Femur (tissue), 1 donor: Measurements from ENCODE around the gene SYNDIG1L.
"Not testable (repeated sequence)": the region's sequence is repeated elsewhere in the genome, so short reads cannot be mapped to it uniquely, and the experiment has no call there.

Experiments used
- DNase-seq: peaks from one replicate; pipeline ENCODE4 v3.0.0-alpha.2; 2017

The SYNDIG1L gene

DNA sequence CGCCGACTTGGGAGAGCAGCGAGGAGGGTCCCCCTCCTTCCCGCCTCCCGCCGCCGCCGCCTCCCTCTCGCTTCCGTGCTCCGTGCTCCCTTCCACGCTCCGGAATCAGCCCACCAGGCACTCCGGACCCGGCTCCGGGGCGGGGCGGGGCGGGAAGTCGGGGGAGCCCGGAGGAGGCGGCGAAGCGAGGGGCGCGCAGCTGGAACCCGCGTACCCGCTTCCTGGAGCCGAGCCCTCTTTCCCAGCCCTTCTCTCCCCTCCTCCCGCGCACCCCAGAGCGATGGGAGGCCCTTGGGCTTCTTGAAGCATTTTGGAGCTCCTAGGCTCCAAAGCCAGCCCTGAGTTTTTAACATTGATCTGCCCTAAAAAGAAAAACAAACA, at the start of gene SYNDIG1L:
SYNDIG1L (minus strand) TSS at position 9 of the 381 bp plus-strand sequence. CDS start 16,466 bp downstream, outside the sequence.
- DNase-seq = no peak

- no peak for DNase-seq
These were observed 49.7 kb upstream of the SYNDIG1L start for GRCh38 chr14:74475678-74476077.

- DNase-seq = no peak
These were observed 48.4 kb upstream of the SYNDIG1L start for GRCh38 chr14:74474376-74474775.

- DNase-seq = no peak
These were observed 46.6 kb upstream of the SYNDIG1L start for GRCh38 chr14:74472601-74473000.

DNA sequence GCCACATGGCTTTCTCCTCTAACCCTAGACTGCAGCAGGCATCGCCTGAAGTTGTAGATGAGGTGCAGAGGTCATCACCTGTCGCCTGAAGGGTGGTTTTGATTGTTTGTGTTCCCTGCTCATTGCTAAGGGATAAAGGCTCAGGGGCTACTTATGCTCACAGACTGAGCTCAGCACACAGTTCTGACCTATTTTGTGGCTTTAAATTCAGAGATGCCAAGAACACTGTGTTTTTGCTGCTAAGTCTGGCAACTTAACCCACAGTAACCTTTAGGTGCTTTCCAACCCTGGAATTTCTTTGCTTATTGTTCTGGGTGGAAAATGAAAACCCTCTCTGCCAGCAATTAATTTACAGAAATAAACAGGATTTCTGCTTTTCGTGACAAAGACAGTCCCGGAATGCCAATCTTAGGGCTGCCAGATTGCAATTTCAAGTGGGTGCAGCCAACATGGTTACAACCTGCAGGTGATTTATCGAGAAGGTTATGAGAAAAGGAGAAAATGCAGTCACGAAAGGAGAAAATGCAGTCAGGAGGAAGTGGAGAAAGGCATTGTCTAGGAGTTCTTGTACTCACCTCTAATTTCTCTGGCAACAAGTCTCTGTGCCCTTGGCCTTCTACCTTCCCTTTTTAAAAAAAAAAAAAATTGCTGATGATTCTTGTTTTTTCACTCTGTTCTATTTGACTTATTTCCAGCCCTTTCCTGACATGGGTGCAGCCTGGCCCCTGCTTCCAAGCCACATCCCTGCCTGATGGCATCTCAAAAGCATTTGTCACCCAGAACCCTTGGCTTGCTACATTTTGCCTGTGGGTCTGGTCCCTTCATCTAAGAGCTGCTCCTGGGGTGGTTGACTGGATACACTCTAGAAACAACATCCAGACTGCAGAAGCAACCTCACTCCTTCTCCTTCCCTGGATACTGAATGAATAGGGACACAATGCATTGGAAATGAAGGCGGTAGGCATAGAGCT, 43.8 kb upstream of the SYNDIG1L start:
- DNase-seq = no peak

- DNase-seq = no peak
These were observed 42.5 kb upstream of the SYNDIG1L start for GRCh38 chr14:74468513-74468912.

- DNase-seq = no peak
These were observed 39.3 kb upstream of the SYNDIG1L start for GRCh38 chr14:74465335-74465734.

- DNase-seq = no peak
These were observed 38.8 kb upstream of the SYNDIG1L start for GRCh38 chr14:74464785-74465184.

DNA sequence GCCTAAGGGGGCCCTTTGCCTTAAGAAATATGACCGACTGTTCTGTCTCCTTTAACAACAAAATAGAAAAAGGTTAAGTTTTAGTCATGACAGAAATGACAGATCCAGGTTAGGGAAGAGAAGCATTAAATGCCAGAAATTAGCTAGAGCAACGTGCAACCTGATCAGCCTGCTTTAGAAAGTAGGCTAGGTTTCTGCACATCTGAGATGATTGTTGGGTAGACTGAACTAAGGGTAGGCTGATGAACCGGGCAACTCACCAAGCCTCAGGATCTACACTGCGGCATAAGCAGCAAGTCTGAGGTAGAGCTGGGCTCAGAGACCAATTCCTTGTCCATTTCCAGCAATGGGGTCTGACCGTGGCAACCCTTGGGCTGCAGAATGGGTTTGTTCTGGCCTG, 37.7 kb upstream of the SYNDIG1L start:
- no peak for DNase-seq

DNA sequence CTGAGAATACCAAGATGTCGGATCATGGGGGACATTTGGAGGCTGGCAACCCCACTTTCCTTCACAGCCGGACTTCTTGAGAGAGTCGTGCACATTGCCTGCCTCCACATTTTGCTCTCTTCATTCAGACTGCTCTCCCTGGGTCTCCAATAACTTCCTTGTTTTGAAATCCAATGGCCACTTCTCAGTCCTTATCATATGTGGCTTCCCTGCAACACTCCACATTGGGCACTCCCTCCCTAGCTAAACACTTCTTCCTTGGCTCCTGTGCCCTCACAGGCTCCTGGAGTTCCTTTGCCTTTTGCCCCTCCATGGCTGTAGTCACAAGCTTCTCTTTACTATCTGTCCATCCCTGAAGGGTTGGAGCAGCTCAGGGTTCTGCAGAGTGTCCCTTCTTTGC, 37.0 kb upstream of the SYNDIG1L start:
- DNase-seq = no peak

DNA sequence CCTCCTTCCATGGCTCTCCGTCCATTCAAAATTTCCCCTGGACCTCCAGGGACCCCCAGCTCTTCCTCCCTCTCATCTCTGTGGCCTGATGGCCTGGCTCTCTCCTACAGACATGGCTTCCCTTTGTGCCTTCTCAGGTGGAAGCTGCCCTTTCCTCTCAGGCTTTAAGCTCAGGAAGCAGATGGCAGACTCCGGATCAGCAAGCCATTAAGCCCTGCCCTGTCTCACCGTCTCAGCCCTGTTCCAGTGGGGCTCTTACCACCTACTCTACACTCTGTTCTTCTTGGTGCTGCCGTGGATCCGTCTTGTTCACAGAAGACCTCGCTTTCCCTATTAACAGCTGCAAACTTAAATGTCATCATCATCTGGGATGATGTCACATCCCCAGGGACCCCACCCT, 34.0 kb upstream of the SYNDIG1L start:
- DNase-seq = no peak

- no peak for DNase-seq
These were observed 33.4 kb upstream of the SYNDIG1L start for GRCh38 chr14:74459289-74459946.

GRCh38 chr14:74457565-74457895, 31.5 kb upstream of the SYNDIG1L start:
- DNase-seq = no peak

GRCh38 chr14:74456684-74457564, 30.9 kb upstream of the SYNDIG1L start:
- DNase-seq = no peak

DNA sequence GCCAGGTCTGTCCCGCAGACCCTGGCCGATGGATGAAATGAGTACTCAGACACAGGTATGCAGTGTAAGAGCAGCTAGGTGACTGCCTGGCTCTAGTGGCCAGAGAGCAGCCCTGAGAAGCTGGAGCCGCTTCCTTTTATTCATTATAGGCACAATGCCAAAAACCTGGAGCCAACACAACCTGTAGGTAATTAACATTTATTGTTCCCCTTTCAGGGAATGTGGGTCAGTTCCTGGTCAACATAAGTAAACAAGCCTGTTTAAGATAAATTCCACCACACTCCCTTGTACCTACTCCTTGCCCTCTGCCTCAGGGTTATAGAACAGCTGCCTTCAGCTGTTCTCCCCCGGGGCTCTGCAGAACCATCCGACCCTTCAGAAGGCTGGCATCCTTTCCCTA, 28.4 kb upstream of the SYNDIG1L start:
- DNase-seq = not testable (repeated sequence)

GRCh38 chr14:74444866-74445265, 18.9 kb upstream of the SYNDIG1L start:
- DNase-seq = no peak

DNA sequence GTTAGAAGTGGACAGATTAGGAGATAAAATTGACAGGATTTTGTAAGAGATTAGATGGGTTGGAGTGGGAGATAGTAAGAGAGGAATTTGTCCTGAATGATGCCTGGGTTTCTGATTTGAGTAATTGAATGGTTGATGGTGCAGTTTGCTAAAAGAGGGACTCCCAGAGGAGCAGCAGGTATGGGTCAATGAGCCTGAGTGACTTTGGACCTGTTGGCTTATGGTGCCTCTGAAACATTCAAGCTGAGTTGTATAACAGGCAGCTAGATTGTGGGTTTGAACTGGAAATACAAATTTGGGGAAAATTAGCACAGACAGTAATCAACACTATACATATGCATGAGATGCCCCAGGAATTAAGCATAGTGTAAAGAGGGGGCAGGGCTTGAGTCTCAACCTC, 16.7 kb upstream of the SYNDIG1L start:
- DNase-seq = no peak

GRCh38 chr14:74441113-74441512, 15.1 kb upstream of the SYNDIG1L start:
- no peak for DNase-seq

- DNase-seq = no peak
These were observed 12.4 kb upstream of the SYNDIG1L start for GRCh38 chr14:74438351-74438915.

GRCh38 chr14:74437496-74438053, 11.6 kb upstream of the SYNDIG1L start:
- no peak for DNase-seq

GRCh38 chr14:74434294-74434693, 8.3 kb upstream of the SYNDIG1L start:
- DNase-seq = no peak

DNA sequence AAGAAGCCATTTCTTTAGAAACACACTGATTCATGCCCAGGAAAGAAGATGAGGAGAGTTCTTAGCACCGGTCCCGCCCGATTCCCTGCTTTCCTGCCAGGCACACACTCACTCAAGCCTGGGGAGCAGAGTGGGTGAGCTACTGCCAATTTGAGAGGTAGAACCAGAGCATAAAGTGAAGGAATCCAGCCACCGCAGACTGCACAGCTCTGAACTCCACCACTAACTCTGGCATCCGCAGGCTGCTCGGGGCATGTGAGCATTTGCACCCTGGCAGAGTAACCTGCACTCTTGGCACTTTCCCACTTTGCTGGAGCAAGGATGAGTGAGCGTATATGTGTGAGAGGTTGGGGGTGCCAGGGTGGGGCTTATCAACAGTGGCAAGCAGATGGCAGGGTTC, 4.0 kb upstream of the SYNDIG1L start:
- no peak for DNase-seq
